ENCODE results near the gene SPATC1L.

SPATC1L gene

GRCh38 chr21:46216132-46216747 lies 32.0 kb upstream of the SPATC1L start:
- no peak for DNase-seq (ENCODE audit: low read depth, low spot score)
- no peak overlapping the region for H3K4me3 ChIP-seq (ENCODE audit: low read length)

- DNase-seq (ENCODE audit: low read depth, low spot score): no peak
- no peak overlapping the region for H3K4me3 ChIP-seq (ENCODE audit: low read length)
These were observed 31.3 kb upstream of the SPATC1L start for GRCh38 chr21:46215436-46216131.

- DNase-seq (ENCODE audit: low read depth, low spot score): no peak
- no peak overlapping the region for H3K4me3 ChIP-seq (ENCODE audit: low read length)
These were observed 30.4 kb upstream of the SPATC1L start for GRCh38 chr21:46214478-46215340.

GRCh38 chr21:46213620-46214286 lies 29.5 kb upstream of the SPATC1L start:
- no peak for DNase-seq (ENCODE audit: low read depth, low spot score)
- no peak overlapping the region for H3K4me3 ChIP-seq (ENCODE audit: low read length)

GRCh38 chr21:46212721-46213484 lies 28.6 kb upstream of the SPATC1L start:
- DNase-seq (ENCODE audit: low read depth, low spot score): no peak
- H3K4me3 ChIP-seq (ENCODE audit: low read length): no peak overlapping the region

GRCh38 chr21:46211786-46212720 lies 27.8 kb upstream of the SPATC1L start:
- DNase-seq (ENCODE audit: low read depth, low spot score): no peak
- H3K4me3 ChIP-seq (ENCODE audit: low read length): no peak overlapping the region

GRCh38 chr21:46211376-46211775 lies 27.1 kb upstream of the SPATC1L start:
- no peak for DNase-seq (ENCODE audit: low read depth, low spot score)
- no peak overlapping the region for H3K4me3 ChIP-seq (ENCODE audit: low read length)

GRCh38 chr21:46210378-46211136 lies 26.3 kb upstream of the SPATC1L start:
- no peak for DNase-seq (ENCODE audit: low read depth, low spot score)
- H3K4me3 ChIP-seq (ENCODE audit: low read length): no peak overlapping the region

GRCh38 chr21:46208761-46209721 lies 24.8 kb upstream of the SPATC1L start:
- no peak for DNase-seq (ENCODE audit: low read depth, low spot score)

GRCh38 chr21:46207920-46208591 lies 23.8 kb upstream of the SPATC1L start:
- DNase-seq (ENCODE audit: low read depth, low spot score): no peak
- no peak overlapping the region for H3K4me3 ChIP-seq (ENCODE audit: low read length)

More at GRCh38 chr21:46208761-46209721, 24.8 kb upstream of the SPATC1L start:
- no peak overlapping the region for H3K4me3 ChIP-seq (ENCODE audit: low read length)

GRCh38 chr21:46207006-46207919 lies 23.0 kb upstream of the SPATC1L start:
- DNase-seq (ENCODE audit: low read depth, low spot score): no peak

GRCh38 chr21:46206163-46207005 lies 22.1 kb upstream of the SPATC1L start:
- no peak for DNase-seq (ENCODE audit: low read depth, low spot score)
- no peak overlapping the region for H3K4me3 ChIP-seq (ENCODE audit: low read length)

More at GRCh38 chr21:46207006-46207919, 23.0 kb upstream of the SPATC1L start:
- no peak overlapping the region for H3K4me3 ChIP-seq (ENCODE audit: low read length)

GRCh38 chr21:46205766-46206162 lies 21.5 kb upstream of the SPATC1L start:
- no peak overlapping the region for H3K4me3 ChIP-seq (ENCODE audit: low read length)
- no peak for DNase-seq (ENCODE audit: low read depth, low spot score)

GRCh38 chr21:46205166-46205565 lies 20.9 kb upstream of the SPATC1L start:
- no peak for DNase-seq (ENCODE audit: low read depth, low spot score)
- H3K4me3 ChIP-seq (ENCODE audit: low read length): no peak overlapping the region

Data from Jurkat, Clone E6-1 (cell line).